Measurements from ENCODE around the gene BCKDK.

Gene BCKDK

DNA sequence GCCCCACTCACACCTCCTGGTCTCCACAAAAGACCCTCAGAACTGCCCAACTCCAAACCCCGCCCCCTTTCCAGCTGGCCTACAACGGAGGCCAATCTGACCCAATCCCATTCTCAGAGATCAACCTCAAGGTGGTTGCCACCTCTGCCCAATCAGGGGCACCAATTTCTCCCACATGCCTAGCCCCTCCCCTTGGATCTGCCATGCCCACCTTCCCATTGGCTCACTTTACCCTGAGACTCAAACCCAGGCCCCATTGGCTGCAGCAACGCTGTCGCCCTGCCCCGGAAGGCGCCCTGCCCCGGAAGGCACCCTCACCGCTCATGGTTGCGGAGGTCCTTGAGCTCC lies 44.7 kb upstream of the BCKDK start:
- H3K4me1 ChIP-seq (ENCODE audit: control insufficient read depth, low read length) = no peaks in the 10 kb centered on the region
- no peak overlapping the region for H3K4me2 ChIP-seq (ENCODE audit: low read length)
- H3K36me3 ChIP-seq (ENCODE audit: control insufficient read depth, low read length) = peaks cover 30% of the 10 kb centered on the region
- H3F3A ChIP-seq (ENCODE audit: control insufficient read depth, insufficient read depth) = no peaks in the 10 kb centered on the region
- H3K9me2 ChIP-seq (replicated peaks; ENCODE audit: control insufficient read depth, low read length) = no peaks in the 10 kb centered on the region
- H3K27ac ChIP-seq (ENCODE audit: low read depth, low read length) = no peak overlapping the region
- TF ChIP-seq CTCF (IDR thresholded peaks at IDR 0.05; ENCODE audit: low read depth, low read length, poor library complexity, severe bottlenecking) = no peak
- TF ChIP-seq EZH2phosphoT487 (IDR thresholded peaks at IDR 0.05; ENCODE audit: borderline replicate concordance, low read length) = no peak
- H3K4me3 ChIP-seq (ENCODE audit: low read length) = no peak overlapping the region
- no peaks in the 10 kb centered on the region for H3K9me3 ChIP-seq (ENCODE audit: control insufficient read depth, insufficient read depth, low read length)
- H3K79me2 ChIP-seq (ENCODE audit: control insufficient read depth, low read length) = peaks cover 34% of the 10 kb centered on the region
- H4K20me1 ChIP-seq (ENCODE audit: control insufficient read depth, insufficient read depth, low read depth, low read length) = no peaks in the 10 kb centered on the region
- no peaks in the 10 kb centered on the region for H3K27me3 ChIP-seq (ENCODE audit: control insufficient read depth, low read length)

DNA sequence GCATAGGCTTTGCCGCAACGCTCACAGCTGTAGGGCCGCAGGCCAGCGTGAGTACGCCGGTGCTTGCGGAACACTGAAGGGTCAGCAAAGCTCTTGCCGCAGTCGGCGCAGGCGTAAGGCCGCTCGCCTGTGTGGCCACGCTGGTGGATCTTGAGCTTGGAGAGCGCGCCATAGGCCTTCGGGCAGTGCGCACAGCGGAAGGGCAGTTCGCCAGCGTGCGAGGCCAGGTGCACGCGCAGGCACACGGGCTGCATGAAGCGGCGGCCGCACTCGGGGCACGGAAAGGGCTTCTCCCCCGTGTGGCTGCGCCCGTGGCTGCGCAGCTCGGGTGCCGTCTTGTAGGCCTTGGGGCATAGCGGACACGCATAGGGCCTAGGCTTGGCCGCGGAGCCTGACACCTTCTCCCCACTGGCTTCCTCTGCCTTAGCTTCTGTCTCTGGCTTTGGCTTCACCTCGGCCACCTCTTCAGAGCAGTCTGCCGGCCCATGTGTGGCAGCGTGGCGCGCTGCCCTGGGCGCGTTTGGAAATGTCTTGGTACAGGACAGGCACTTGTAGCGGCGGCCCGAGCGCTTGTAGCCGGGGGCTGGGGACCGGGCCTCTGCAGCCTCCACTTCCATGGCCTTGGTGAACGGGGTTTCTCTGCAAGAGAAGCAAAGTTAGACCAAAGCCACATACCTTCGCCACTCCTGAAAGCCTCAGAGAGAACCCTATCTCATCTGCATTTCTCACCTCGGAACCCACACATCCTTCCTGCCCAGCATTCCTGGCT lies 44.2 kb upstream of the BCKDK start:
- TF ChIP-seq EZH2phosphoT487 (IDR thresholded peaks at IDR 0.05; ENCODE audit: borderline replicate concordance, low read length) (no peak), CTCF (IDR thresholded peaks at IDR 0.05; ENCODE audit: low read depth, low read length, poor library complexity, severe bottlenecking) (no peak)
- H3F3A ChIP-seq (ENCODE audit: control insufficient read depth, insufficient read depth) = no peaks in the 10 kb centered on the region
- H3K4me3 ChIP-seq (ENCODE audit: low read length) = no peak overlapping the region
- H3K36me3 ChIP-seq (ENCODE audit: control insufficient read depth, low read length) = peaks cover 30% of the 10 kb centered on the region
- H3K27me3 ChIP-seq (ENCODE audit: control insufficient read depth, low read length) = no peaks in the 10 kb centered on the region
- no peaks in the 10 kb centered on the region for H4K20me1 ChIP-seq (ENCODE audit: control insufficient read depth, insufficient read depth, low read depth, low read length)
- H3K27ac ChIP-seq (ENCODE audit: low read depth, low read length) = no peak overlapping the region
- H3K9me3 ChIP-seq (ENCODE audit: control insufficient read depth, insufficient read depth, low read length) = no peaks in the 10 kb centered on the region
- H3K79me2 ChIP-seq (ENCODE audit: control insufficient read depth, low read length) = peaks cover 39% of the 10 kb centered on the region
- H3K9me2 ChIP-seq (replicated peaks; ENCODE audit: control insufficient read depth, low read length) = no peaks in the 10 kb centered on the region
- no peaks in the 10 kb centered on the region for H3K4me1 ChIP-seq (ENCODE audit: control insufficient read depth, low read length)
- H3K4me2 ChIP-seq (ENCODE audit: low read length) = no peak overlapping the region

GRCh38 chr16:31064882-31065461 lies 43.2 kb upstream of the BCKDK start:
- Histone ChIP-seq H3K9me3 (ENCODE audit: control insufficient read depth, insufficient read depth, low read length) (no peaks in the 10 kb centered on the region), H3K27me3 (ENCODE audit: control insufficient read depth, low read length) (no peaks in the 10 kb centered on the region), H3K4me2 (ENCODE audit: low read length) (no peak overlapping the region), H3K4me3 (ENCODE audit: low read length) (no peak overlapping the region), H3F3A (ENCODE audit: control insufficient read depth, insufficient read depth) (no peaks in the 10 kb centered on the region), H4K20me1 (ENCODE audit: control insufficient read depth, insufficient read depth, low read depth, low read length) (no peaks in the 10 kb centered on the region), H3K9me2 (replicated peaks; ENCODE audit: control insufficient read depth, low read length) (no peaks in the 10 kb centered on the region), H3K4me1 (ENCODE audit: control insufficient read depth, low read length) (no peaks in the 10 kb centered on the region), H3K79me2 (ENCODE audit: control insufficient read depth, low read length) (peaks cover 43% of the 10 kb centered on the region), H3K36me3 (ENCODE audit: control insufficient read depth, low read length) (peaks cover 27% of the 10 kb centered on the region), H3K27ac (ENCODE audit: low read depth, low read length) (no peak overlapping the region)
- TF ChIP-seq CTCF (IDR thresholded peaks at IDR 0.05; ENCODE audit: low read depth, low read length, poor library complexity, severe bottlenecking) (no peak), EZH2phosphoT487 (IDR thresholded peaks at IDR 0.05; ENCODE audit: borderline replicate concordance, low read length) (no peak)
